ENCODE data around the gene RANBP3L. TPM values are rescaled to one million over a fixed set of nuclear protein-coding genes. Genes with fewer than 3 reads are reported as not detected.

Gene RANBP3L
- total and polyA plus RNA-seq, 2 donors from 2014 or later, result 7.1 to 8.7 TPM

- DNase-seq, result peak in 2 of 5 donors; percentile 14 to 37
- H3K27ac ChIP-seq (ENCODE audit: low read depth in 2 of 2, low read length in 2 of 2), result peak overlapping the region in 1 of 2 donors; percentile 17
- intact Hi-C loops (cut with DNase I), result no loop called here
These were observed 27.7 kb downstream of the RANBP3L start for GRCh38 chr5:36273809-36274526.

GRCh38 chr5:36272136-36272690 lies 29.5 kb downstream of the RANBP3L start:
- Histone ChIP-seq H3K36me3 (ENCODE audit: control insufficient read depth in 2 of 3, insufficient read depth in 3 of 3, low read length in 3 of 3) (no peaks in the 10 kb centered on the region), H3K9ac (ENCODE audit: low read length in 3 of 3) (no peak overlapping the region), H3K9me3 (ENCODE audit: control insufficient read depth in 2 of 3, insufficient read depth in 1 of 3, low read length in 3 of 3) (no peaks in the 10 kb centered on the region), H3K27me3 (ENCODE audit: control insufficient read depth, insufficient read depth, low read length) (no peaks in the 10 kb centered on the region), H3K4me3 (ENCODE audit: low read length in 3 of 3) (no peak overlapping the region), H3K27ac (ENCODE audit: low read depth in 2 of 2, low read length in 2 of 2) (no peak overlapping the region), H3K4me1 (ENCODE audit: control insufficient read depth in 2 of 3, insufficient read depth in 2 of 3, low read depth in 1 of 3, low read length in 3 of 3) (peaks cover 0 to 5% (median 0%) of the 10 kb centered on the region in 3 donors)
- DNase-seq, result no peak
- TF ChIP-seq CTCF (IDR thresholded peaks at IDR 0.05; ENCODE audit: borderline replicate concordance, extremely low read depth, insufficient read depth), result no peak
- intact Hi-C loops (cut with DNase I), result no loop called here
- FAIRE-seq, result no peak

More at GRCh38 chr5:36273809-36274526, 27.7 kb downstream of the RANBP3L start:
- H3K36me3 ChIP-seq (ENCODE audit: control insufficient read depth in 2 of 3, insufficient read depth in 3 of 3, low read length in 3 of 3), result no peaks in the 10 kb centered on the region
- FAIRE-seq, result no peak
- H3K4me3 ChIP-seq (ENCODE audit: low read length in 3 of 3), result no peak overlapping the region
- TF ChIP-seq CTCF (IDR thresholded peaks at IDR 0.05; ENCODE audit: borderline replicate concordance, extremely low read depth, insufficient read depth), result no peak
- peaks cover 0 to 5% (median 0%) of the 10 kb centered on the region in 3 donors for H3K4me1 ChIP-seq (ENCODE audit: control insufficient read depth in 2 of 3, insufficient read depth in 2 of 3, low read depth in 1 of 3, low read length in 3 of 3)
- H3K27me3 ChIP-seq (ENCODE audit: control insufficient read depth, insufficient read depth, low read length), result no peaks in the 10 kb centered on the region
- H3K9me3 ChIP-seq (ENCODE audit: control insufficient read depth in 2 of 3, insufficient read depth in 1 of 3, low read length in 3 of 3), result no peaks in the 10 kb centered on the region
- no peak overlapping the region for H3K9ac ChIP-seq (ENCODE audit: low read length in 3 of 3)

- H3K4me3 ChIP-seq (ENCODE audit: low read length in 3 of 3), result no peak overlapping the region
- H3K9me3 ChIP-seq (ENCODE audit: control insufficient read depth in 2 of 3, insufficient read depth in 1 of 3, low read length in 3 of 3), result no peaks in the 10 kb centered on the region
- intact Hi-C loops (cut with DNase I), result no loop called here
- no peaks in the 10 kb centered on the region for H3K27me3 ChIP-seq (ENCODE audit: control insufficient read depth, insufficient read depth, low read length)
- no peak overlapping the region for H3K27ac ChIP-seq (ENCODE audit: low read depth in 2 of 2, low read length in 2 of 2)
- no peaks in the 10 kb centered on the region for H3K36me3 ChIP-seq (ENCODE audit: control insufficient read depth in 2 of 3, insufficient read depth in 3 of 3, low read length in 3 of 3)
- peaks cover 0 to 5% (median 0%) of the 10 kb centered on the region in 3 donors for H3K4me1 ChIP-seq (ENCODE audit: control insufficient read depth in 2 of 3, insufficient read depth in 2 of 3, low read depth in 1 of 3, low read length in 3 of 3)
- no peak for TF ChIP-seq CTCF (IDR thresholded peaks at IDR 0.05; ENCODE audit: borderline replicate concordance, extremely low read depth, insufficient read depth)
- H3K9ac ChIP-seq (ENCODE audit: low read length in 3 of 3), result no peak overlapping the region
- FAIRE-seq (no peak), DNase-seq (peak in 1 of 5 donors; percentile 4)
These were observed 30.7 kb downstream of the RANBP3L start for GRCh38 chr5:36270876-36271575.

Measured in kidney (tissue), 14 donors.